Fibroblast of skin of left quadriceps (primary cell): ENCODE data around the gene ATF6.
"Not testable (repeated sequence)": the region's sequence is repeated elsewhere in the genome, so short reads cannot be mapped to it uniquely, and the experiment has no call there.

Source experiments
- DNase-seq, 2 experiments: peaks; one replicate each; pipeline ENCODE4 v3.0.0-alpha.2; 2013; ENCODE audit warnings: low read depth in 2 of 2

Gene ATF6

DNA sequence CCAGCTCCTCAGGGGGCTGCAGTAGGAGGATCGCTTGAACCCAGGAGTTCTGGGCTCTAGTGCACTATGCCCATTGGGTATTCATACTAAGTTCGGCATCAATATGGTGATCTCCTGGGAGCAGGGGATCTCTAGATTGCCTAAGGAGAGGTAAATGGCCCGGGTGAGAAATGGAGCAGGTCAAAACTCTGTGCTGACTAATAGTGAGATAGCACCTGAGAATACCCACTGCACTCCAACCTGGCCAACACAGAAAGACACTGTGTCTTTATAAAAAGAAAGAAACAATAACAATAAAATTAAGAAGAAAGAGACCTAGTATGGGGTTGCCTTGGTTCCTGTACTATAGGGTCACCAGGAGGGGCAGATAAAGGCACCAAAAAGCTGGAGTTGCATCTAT lies 30.3 kb upstream of the ATF6 start:
- DNase-seq, result no peak

DNA sequence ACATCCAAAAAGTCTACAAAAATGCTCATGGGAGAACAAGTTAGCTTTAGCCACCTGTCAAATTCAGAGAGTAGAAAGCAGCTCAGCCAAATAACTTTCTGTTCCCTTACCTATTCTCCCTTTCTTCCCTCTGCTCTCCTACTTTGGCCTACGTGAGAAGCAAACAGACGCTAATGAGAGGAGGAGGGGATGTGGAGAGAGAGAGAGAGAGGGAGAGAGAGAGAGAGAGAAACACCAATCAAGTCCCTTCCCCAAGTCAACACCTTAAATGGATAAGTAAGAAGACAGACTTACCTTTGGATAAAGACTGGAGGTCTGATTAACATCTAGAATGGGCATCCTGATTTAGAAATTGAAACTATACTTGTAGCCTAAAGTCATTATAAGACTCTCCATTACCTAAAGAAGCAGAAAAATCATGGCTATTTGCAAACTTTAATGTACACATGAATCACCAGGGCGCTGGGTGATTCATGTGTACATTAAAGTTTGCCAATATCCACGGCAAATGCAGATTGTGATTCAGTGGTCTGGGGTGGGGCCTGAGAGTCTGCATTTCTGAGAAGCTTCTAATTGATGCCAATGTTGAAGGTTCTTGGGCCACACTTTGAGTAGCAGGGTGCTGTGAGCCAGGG lies 29.7 kb upstream of the ATF6 start:
- no peak for DNase-seq

DNA sequence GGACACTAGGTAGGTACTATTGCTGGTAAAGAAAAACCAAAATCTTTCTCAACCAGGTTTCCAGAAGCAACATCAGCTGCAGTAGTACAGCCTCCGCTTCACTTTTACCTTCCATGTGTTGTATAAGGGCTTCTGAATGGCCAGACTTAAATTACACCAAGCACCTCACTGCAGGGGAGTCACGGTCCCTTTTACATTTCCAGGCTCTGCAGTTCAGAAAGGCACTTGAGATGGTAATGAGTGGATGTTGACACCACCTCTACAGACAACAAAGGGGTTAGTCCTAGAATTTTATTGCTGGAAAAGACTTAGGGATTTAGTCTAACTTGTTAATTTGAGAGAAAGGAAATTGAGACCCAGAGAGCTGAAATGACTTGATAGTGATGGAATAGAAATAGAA lies 28.5 kb upstream of the ATF6 start:
- no peak for DNase-seq

DNA sequence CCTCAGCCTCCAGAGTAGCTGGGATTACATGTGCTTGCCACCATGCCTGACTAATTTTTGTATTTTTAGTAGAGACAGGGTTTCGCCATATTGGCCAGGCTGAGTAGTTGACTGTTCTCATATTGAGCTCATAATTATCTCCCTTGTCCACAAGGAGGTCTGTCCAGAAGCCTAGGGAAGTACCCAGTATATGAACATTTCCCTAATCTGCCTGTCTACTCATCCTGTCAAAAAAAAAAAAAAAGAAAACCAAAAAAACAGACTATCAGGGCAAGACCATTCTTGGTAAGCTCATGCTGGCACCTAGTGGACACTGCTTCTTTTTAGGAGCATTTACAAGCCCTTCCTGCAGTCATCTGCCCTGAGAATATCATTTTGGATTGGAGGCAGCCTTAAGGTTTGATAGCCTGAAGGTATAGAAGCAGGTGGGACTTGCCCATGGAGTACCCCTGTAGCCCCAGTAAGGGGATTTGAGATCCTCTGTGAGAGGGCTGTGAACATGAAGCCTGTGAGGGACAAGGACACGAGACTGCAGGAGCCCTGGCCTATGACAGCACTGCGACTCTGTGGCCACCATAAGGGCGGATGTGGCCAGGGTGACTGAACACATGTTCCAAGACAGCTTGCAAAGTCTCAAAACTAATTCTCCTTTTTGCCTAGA lies 27.4 kb upstream of the ATF6 start:
- peak in 1 of 2 experiments; percentile 62 for DNase-seq

DNA sequence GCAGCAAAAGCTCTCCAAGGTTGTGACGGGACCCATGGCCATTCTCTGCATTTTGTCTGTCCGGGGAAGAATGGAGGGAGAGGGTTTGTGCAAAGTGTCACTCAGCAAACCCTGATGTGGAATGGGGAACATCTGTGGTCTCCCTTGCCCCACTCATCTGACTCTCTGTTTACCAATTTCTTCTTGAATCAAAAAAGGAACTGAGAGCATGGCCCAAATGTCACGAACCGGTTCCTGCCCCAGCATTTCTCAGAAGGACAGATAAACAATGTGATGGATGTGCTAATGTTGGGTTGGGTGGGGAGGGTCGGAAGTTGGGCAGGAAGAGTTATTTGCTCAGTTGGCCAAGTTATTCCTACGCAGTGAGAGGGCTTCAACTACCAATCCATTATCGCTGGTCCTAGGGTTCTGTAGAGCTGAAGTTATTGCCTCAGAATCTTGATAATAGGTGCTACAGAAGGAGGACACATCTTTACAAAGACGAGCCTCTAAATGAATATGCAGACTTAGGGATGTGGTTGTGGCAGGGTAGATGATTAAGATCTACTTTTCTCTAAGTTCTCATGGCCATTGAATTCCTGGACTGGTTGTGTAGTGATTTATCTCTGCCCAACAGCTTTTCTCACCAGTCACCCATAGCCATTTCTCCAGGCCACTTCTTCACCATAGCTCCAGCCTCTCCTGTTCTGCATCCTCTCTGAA lies 26.1 kb upstream of the ATF6 start:
- DNase-seq, result no peak

DNA sequence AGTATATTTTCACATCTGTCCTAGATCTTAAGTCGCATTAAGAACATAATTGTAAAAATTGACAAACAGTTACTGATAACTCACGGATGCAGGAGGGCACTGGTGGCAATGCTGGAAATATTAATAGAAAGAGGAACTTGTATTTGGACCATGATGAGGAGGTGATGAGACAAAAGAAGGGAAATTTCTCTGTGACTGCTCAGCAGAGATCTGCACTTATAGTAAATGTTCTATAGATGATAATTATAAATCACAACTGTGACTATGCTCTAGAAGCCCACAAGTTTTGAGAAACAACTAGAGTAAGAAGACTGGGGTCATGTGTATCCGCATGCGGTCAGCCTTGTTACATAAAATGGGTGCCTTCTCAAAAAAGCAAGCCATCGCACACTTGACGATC lies 25.2 kb upstream of the ATF6 start:
- DNase-seq, result no peak

DNA sequence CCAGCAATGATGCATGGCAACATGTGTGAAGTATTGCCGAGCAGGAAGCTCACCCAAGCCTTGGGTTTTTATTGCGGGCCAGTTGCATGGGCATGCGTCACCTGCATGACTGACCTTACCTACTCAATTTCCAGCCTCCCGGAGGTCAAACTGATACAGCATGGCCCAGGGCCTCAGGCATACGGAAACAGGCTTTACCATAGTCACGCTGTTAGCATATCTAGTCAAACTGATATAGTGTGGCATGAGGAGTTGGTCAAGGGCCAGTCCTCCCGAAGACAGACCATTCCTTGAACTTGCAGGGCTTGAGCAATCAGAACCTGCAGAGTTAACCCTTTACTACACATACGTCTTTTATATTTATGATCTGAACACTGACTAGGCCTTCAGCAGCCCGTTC lies 22.9 kb upstream of the ATF6 start:
- no peak for DNase-seq

DNA sequence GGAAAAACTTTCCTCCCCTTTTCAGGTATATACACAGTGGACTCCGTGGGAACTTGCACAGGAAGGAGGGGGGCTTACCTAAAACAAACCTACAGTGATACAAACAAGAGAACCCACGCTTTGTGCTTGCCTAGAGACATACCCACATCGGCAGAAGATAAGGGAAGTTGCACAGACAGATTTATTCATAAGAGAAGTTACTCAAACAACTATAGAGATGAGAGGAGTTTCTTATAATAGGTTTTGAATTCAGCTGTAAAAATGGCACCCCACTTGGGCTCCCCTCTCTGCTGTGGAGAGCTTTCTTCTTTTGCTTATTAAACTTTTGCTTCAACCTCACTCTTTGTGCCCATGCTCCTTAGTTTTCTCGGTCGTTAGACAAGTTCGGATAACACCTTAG lies 18.3 kb upstream of the ATF6 start:
- no peak for DNase-seq

DNA sequence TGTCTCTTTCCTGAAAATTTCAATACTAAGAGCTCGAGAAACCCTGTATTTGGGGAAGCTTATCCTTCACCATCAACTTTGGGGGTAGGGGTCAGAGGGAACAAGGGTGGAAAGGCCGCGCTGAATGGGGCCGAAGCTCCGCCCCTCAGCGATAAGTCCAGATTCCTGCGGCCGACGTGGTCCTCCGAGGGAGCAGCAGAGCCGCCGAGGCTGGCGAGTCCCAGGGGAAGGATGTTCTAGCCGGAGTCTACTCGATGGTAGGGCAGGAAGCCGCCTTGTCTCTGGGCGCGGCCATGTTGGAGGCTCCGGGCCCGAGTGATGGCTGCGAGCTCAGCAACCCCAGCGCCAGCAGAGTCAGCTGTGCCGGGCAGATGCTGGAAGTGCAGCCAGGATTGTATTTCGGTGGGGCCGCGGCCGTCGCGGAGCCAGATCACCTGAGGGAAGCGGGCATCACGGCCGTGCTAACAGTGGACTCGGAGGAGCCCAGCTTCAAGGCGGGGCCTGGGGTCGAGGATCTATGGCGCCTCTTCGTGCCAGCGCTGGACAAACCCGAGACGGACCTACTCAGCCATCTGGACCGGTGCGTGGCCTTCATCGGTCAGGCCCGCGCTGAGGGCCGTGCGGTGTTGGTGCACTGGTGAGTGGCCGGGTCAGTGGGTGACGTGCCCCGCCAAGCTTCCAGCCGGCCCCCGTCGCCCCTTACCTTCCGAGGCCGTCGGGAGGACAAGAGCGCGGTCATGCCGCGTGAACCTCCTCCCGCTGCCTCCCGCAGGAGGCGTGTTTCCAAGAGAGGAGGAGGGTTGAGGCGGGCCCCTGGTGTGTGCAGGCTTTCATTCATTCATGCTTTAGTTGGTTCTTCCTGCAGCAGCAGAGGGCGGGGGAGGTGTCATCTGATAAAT lies 16.4 kb upstream of the ATF6 start, which contains the start of gene DUSP12:
DUSP12 (plus strand) TSS at position 278 of the 899 bp plus-strand sequence; CDS start at position 294, 16 bp downstream.
- peak; percentile 87 to 89 for DNase-seq

DNA sequence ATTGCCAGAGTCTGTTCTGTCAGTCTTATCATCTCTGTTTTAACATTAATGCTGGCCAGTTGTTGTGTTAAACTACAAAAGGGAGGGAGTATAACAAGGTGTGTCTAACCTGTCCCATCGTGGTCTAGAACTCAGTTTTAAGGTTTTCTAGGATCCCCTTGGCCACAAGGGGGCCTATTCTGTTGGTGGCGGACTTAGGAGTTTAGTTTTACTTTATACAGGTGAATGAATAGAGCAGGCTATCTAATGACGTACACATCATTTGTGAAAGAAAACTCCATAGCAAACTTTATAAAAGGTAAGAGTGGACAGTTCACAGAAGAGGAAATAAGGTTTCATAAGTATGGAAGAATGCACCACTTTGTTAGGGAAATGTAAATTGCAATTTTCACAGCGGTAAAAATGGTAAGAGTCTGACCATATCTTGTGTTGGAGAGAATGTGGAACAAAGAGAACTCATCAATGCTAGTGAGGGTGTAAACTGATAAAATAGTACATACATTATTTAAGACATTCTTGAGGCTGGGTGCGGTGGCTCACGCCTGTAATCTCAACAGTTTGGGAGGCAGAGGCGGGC lies 2.5 kb upstream of the ATF6 start:
- DNase-seq, result no peak

DNA sequence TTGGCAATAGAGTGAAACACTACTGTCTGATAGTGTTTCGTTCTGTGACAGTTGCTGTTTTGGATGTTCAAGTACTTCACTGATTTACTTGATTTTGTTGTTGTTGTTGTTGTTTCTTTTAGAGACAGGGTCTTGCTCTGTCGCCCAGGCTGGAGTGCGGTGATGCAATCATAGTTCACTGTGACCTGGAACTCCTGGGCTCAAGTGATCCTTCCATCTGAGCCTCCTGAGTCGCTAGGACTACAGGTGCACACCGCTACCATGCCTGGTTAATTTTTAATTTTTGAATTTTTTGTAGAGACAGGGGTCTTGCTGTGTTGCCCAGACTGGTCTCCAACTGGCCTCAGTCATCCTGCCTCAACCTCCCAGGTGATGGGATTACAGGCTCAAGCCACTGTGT lies 2.3 kb downstream of the ATF6 start:
- no peak for DNase-seq

DNA sequence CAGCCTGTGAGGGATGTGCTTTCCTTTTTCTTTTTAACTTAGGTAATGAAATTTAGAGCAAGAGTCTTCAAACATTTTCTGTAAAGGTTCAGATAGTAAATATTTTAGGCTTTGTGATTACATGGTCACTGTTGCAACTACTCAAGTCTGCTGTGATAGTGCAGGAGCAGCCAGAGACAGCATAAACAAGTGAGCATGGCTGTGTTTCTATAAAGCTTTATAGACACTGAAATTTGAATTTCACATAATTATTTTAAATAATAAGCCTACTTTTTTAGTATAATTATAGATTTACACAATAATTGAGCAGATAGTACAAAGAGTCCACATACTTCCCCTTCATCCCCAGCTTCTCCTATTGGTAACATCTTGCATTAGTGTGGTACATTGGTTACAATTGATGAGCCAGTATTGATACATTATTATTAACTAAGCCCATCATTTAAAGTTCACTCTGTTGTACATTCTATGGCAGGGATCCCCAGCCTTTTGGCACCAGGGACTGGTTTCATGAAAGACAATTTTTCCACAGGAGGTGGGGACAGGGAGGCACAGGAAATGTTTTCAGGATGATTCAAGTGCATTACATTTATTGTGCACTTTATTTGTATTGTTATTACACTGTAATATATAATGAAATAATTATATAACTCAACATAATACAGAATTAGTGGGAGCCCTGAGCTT lies 3.0 kb downstream of the ATF6 start:
- DNase-seq, result no peak

DNA sequence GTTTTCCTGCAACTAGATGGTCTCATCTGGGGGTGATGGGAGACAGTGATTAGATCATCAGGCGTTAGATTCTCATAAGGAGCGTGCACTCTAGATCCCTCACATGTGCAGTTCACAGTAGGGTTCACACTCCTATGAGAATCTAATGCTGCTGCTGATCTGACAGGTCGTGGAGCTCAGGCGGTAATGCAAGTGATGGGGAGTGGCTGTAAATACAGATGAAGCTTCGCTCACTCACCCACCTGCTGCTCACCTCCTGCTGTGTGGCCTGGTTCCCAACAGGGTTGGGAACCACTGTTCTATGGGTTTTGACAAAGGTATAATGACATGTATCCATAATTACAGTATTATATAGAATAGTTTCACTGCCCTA lies 3.5 kb downstream of the ATF6 start:
- DNase-seq, result not testable (repeated sequence)

DNA sequence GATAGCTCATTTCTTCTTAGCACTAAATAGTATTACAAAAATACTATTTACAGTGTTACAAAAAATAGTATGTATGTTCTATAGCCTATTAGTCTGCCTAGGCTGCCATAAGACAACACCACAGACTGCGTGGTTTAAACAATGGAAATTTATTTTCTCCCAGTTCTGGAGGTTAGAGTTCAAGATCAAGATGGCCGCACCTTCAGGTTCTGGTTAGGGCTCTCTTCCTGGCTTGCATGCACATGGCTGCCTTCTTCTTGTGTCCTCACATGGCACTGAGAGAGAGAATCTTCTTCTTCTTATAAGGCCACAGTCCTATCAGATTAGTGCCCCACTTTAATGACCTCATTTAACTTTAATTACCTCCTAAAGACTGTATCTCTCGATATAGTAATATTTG lies 4.1 kb downstream of the ATF6 start:
- no peak for DNase-seq

DNA sequence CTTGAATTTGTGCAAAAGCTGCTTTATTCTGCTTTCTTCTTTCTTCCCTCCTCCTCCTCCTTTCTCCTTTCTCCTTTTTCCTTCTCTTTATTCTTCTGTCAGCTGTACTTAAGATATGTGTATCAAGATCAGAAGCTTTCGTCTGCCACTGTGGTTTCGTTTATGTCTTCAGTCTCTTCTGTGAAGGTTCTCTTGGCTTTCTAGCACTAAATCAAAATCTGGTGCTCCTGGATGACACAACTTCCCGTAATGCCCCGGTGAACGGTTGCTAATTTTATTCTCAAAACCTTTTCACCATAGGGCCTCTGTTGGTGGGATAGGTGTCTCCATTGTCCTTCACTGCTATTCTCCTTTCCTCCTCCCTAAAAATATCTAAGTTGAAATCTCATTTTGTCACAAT lies 5.0 kb downstream of the ATF6 start:
- DNase-seq, result no peak

DNA sequence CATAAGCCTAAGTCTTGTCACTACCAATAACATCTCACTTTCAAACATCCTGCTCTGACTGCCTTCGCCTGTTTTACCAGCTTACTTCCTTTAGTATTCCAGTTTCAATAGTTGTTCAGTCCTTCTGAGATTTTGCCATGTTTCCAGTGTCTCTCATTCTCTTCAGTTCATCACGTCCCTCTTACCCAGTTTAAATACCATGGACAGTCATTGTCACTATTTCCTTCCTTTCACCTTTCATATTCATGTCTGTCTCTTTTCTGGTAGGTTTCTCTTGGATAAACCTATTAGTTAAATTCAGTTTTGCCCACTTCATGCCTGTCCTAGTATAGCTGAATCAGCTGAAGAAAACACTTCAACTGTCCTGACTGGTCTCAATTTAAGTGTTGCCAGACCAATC lies 5.9 kb downstream of the ATF6 start:
- no peak for DNase-seq

DNA sequence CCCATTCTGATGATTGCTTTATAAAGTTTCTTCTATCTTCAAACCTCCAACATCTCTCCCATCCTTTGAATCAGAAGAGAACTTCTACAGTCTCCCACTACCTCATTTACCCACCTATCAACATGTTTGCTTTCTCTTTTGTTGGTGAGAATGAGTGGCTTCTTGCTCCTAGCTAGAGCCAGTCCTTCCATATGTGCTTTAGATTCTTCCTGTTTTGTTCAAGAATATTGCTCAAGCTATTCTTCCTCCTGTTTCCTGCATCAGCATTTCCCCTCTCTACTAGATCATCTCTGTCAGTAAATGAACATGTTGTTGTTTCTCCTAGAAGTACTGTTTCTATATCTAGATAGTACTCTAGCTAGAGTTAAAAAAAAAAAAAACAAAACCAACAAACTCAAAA lies 6.3 kb downstream of the ATF6 start:
- DNase-seq, result no peak

DNA sequence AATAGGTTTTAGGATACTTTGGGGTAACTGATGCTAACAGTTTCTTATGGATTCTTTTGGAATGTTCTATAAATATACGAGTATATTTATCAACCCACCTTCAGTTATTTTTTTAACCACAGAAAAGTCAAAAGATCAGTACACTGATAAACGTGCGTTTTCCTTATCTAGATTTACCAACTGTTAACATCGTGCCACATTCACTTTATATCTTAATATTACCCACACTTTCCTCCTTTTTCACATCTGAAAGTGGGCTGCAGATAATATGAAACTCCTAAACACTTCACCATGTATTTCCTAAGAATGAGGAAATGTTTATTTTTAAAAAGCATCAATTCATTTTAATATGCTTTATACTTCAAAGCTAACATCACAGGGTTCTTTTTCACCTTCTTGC lies 7.7 kb downstream of the ATF6 start:
- no peak for DNase-seq

DNA sequence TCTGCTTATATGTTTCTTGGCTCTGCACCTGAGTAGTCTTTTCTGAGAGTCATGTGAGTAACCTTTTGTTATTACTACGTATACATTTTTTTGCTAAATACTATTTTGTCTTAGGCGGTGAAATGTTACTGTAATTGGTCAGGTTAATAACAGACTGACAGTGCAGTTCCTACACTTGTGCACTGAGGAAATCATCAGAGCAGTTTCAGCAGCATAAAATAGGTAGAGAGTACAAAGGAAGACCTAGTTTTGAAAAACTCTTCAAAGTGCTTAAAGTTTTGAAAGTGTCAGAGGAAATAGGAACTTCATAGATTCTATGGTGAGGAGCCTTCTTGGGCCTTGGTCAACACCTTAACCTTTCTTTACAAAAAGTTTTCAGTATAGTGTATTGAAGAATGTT lies 11.1 kb downstream of the ATF6 start:
- no peak for DNase-seq

DNA sequence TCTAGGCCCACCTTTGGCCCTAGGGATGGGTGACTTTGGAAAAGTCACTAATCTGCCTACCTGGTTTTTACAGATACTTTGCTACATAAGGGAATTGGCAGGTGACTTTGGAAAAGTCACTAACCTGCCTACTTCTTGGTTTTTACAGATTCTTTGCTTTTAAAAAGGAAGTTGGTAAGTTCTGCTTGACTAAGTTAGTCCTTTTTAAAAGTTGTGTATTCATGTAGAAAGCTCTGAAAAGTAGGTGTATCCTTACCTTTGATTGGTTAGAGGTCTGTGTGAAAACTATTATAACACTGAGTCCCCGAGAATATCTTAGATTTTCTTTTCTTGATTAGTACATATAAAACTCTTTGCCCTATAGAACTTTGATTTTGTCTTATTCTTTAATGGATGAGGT lies 12.4 kb downstream of the ATF6 start:
- no peak for DNase-seq

DNA sequence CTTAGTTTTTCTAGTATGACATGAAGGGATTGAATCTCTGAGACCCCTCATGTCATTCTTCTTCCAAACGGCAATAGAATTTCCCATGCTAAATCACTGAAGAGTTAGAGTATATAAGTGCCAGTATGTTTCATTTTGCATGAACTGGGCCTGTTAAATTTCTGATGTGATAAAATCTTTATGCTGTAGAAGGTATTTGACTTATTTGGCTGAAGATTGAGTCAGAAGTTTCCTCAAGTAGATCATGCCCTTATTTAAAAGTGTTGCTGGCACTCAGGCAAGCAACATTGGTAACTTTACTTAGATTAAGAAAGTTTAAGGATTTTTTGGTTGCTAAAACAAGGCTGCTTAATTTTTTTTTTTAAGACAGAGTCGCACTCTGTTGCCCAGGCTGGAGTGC lies 13.3 kb downstream of the ATF6 start:
- no peak for DNase-seq
